Right ventricle myocardium superior (tissue), 1 donor: ENCODE measurements around the gene R3HDM1. TPM values are rescaled to one million over a fixed set of nuclear protein-coding genes. Genes with fewer than 3 reads are reported as not detected.
"Not testable (repeated sequence)": the region's sequence is repeated elsewhere in the genome, so short reads cannot be mapped to it uniquely, and the experiment has no call there.

ENCODE experiments used
- ATAC-seq: fragments of 200-7000 bp; cut with Tn5 transposase; one replicate; pipeline ENCODE4 v1.9.1; 2020; ENCODE audit warnings: mild to moderate bottlenecking; ENCODE audit not compliant: poor library complexity
- DNase-seq: peaks from one replicate; pipeline ENCODE4 v3.0.0-alpha.2; 2020
- intact Hi-C: fragments of 100-400 bp; cut with DNase I; formaldehyde crosslinking; loops from one replicate; pipeline ENCODE4 v1.11.2; 2022
- total RNA-seq: library from RNA; stranded (reverse); fragmentation: NEBNext Ultra II Directional; extraction: Animal tissue kit (Norgen Biotek cat#: 25700); gene quantifications from one replicate; pipeline ENCODE4 v1.2.1, GENCODE V29; 2021
- donor health status: DM: no; HTN: yes; CAD: no; lungs with severe emphysema.

R3HDM1 gene
- total RNA-seq, 1 donor from 2014 or later: 12.5 TPM

DNA sequence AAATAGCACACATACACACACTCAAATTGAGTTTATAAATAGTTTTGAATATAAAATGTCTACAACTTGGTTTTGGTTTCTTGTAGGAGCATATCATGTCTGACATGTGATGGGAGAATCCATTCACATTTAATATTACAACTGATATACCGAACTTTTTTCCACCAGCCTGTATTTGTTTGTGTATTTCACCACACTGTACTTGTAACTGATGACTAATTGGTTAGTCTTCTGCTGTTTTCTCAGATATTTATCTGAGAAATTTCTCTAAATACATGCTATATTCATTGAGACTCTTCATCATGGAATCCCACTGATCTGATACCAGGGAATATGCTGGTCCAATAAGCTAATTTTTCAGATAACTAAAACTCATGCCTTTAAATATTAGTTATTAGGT lies 154.1 kb downstream of the R3HDM1 start:
- ATAC-seq: no peak
- intact Hi-C loops: no loop called here
- DNase-seq: no peak

DNA sequence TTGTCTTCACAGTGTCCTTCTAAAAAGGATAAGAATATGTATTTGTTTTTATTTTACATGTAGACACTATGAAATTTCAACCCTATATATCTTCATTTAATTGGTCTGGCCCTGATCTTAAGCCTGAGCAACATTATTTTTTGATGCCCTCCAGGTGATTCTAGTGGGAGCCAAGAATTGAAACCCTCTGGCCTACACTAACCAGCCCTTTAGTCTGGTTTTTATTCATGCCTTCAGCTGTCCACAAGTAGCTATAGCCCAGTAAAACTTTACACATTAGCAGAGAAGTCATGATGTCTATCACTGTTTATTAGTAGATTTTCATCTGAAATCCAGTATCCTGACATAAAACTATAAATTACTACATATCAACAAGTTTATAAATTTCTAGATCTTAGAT lies 157.7 kb downstream of the R3HDM1 start:
- intact Hi-C loops: no loop called here
- ATAC-seq: no peak
- no peak for DNase-seq

DNA sequence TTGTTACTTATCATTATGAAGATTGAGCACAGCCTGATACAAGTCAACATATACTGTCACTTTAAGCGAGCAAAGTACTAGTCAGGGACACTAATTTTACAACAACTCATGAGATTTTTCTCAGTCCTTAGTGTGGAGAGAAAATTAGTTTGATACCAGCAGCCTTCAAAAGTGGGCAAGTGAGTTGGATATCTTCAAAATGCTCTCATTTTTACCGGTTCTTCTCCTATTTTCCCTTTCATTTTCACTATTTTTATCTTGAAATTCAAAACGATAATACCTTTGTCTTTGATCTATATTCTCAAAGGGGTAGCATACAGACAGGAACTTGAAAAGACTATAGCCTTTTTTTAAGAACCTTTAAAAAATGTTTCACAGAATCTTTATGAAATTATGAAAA lies 158.4 kb downstream of the R3HDM1 start:
- DNase-seq (no peak), ATAC-seq (no peak)
- intact Hi-C loops: no loop called here

DNA sequence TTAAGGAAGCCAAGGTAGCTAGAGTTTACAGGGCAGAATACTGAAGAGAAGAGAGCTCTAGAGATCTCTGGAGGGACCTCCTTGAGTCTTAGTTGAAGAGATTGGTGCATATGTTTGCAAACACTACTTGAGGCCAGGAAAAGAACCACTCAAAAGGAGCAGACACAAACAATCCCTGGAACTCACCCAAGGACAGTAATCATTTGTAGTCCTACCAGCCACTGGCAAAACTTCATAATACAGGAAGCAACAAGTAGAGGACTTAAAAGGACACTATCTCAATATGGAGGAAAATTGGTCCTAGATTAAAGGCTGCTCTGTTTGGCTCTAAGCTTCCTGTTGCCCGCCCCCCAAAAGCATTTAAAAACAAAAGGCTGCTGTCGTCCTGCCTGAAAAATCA lies 163.4 kb downstream of the R3HDM1 start:
- intact Hi-C loops: no loop called here
- DNase-seq: no peak
- ATAC-seq: peak; percentile 48

DNA sequence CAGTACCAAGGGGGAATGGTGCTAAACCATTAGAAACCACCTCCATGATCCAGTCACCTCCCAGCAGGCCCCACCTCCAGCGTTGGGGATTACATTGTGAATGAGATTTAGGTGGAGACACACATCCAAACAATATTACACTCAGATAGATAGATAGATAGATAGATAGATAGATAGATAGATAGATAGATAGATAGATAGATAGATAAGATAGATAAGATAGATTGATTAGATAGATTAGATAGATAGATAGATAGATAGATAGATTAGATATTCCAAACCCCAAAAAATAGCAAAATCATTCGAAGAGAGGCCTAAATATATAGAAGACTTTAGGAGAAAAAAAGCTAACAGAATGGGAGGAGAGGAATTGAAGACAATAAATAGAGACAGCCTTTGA lies 167.6 kb downstream of the R3HDM1 start:
- intact Hi-C loops: no loop called here
- ATAC-seq (no peak), DNase-seq (no peak)

DNA sequence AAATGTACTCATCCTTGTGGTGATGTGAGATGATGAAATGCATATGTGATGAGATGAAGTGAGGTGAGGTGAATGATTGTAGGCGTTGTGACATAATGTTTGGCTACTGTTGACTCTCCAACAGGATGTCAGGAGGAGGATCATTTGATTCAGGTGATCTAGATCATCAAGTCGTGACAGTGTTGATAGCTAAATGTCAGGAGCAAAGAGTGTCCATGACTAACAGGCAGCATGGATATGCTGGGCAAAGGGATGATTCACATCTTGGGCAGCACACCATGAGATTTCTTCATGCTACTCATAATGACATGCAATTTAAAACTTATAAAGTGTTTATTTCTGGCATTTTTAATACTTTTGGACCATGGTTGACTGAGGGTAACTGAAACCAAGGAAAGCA lies 170.2 kb downstream of the R3HDM1 start:
- DNase-seq (no peak), ATAC-seq (no peak)
- intact Hi-C loops: no loop called here

DNA sequence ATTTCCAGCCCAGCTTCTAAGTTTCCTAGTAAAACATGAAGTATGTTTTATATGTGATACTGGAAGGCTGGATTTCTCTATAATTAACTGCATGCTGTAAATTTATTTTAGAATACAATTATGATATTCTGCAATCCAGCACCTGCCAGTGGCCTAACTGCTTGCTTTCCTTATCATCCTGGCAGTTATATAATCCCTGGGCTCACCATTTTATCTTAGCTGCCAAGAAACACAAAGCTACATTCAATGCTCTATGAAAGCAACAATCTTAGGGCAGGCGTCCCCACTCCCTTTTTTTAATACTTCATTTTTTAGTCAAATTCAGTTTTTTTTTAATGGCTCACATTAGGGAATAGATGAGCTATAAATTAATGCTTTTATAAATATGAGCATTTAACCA lies 172.0 kb downstream of the R3HDM1 start:
- ATAC-seq: peak; percentile 55
- DNase-seq: no peak
- intact Hi-C loops: no loop called here

DNA sequence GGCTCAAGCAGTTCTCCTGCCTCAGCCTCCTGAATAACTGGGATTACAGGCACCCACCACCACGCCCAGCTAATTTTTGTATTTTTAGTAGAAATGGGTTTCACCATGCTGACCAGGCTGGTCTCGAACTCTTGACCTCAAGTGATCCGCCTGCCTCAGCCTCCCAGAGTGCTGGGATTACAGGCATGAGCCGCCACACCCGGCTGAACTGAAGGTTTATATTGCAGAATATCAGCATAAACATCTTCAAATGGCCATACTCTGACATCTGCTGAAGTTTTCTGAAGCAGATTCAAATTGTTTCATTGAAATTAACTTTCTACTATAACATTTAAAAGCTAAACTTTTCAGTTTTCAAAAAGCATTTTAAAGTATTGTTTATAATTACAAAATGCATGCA lies 172.8 kb downstream of the R3HDM1 start:
- DNase-seq, intact Hi-C loops, ATAC-seq: not testable (repeated sequence)

DNA sequence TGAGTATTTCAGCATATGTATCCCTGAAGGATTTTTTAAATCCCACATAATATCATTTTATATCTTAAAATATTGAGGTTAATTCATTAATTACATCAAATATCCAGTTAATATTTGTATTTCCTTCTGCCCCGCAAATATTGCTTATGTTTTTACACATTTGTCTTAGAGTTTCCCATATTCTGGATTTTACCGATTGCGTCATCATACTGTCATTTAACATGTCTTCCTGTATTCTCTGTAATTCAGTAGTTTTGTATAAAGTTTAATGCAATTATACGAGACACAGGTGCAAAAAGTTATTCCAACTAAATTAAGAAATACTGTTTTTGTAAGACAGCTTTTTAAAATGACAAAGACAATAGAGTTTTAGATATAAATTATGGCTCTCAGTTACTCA lies 176.9 kb downstream of the R3HDM1 start:
- ATAC-seq (no peak), DNase-seq (no peak)
- intact Hi-C loops: no loop called here

DNA sequence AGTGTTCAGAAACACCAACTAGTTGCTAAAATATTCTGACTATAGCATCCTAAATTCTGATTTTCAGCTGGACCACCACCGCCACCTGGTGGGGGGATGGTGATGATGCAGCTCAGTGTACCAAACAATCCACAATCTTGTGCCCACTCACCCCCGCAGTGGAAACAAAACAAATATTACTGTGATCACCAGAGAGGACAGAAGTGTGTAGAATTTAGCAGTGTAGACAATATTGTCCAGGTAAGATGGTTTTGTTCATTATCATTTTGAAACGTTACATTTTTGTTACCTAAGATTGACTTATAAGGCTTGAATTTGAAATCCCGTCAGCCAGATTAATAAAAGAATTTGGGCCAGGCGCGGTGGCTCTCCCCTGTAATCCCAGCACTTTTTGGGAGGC lies 178.7 kb downstream of the R3HDM1 start:
- intact Hi-C loops: loop anchor here (5.0 kb wide), 1 partner anchor 708 kb away; no protein-coding TSS in a partner anchor
- peak; percentile 61 for DNase-seq
- no peak for ATAC-seq

DNA sequence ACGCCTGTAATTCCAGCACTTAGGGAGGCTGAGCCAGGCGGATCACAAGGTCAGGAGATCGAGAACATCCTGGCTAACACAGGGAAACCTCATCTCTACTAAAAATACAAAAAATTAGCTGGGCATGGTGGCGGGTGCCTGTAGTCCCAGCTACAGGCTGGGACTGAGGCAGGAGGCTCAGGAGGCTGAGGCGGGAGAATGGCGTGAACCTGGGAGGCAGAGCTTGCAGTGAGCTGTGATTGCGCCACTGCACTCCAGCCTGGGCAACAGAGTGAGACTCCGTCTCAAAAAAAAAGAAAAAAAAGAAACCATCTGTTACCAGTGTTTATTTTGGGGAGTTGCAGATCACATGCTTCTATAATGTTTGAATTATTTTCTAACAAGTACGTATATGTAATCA lies 183.8 kb downstream of the R3HDM1 start:
- intact Hi-C loops, DNase-seq, ATAC-seq: not testable (repeated sequence)

DNA sequence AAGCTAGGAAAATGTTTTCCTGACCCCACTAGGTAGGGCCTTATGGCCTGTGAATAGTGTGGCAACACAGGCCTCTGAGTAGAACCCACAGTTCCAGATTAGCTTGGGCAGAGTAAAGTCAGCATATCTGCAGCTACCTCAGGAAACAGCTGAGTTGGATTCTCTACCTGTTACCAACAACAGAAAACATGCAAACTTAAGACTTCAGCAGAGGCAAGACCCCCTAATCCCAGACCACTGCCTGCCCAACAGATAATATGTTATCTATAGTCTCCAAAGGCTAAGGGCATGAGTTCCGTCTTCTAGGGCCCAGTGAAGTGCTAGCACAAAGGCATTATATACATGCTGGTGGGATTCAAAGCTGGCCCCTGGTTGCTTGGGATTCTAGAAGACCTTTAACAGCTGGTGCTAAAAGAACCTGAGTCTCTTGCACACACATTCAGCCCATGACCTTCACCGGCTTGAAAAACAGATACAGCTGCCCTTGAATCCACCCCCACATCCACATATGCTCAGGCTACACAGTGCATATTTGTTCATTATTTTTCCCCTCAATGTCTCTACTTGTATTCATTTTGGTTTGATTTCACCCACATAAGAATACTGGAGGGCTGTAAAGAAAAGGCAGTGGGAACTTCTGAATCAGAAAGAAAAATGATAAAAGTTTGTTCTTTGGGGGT lies 196.9 kb downstream of the R3HDM1 start:
- DNase-seq: no peak
- intact Hi-C loops: no loop called here
- ATAC-seq: no peak

DNA sequence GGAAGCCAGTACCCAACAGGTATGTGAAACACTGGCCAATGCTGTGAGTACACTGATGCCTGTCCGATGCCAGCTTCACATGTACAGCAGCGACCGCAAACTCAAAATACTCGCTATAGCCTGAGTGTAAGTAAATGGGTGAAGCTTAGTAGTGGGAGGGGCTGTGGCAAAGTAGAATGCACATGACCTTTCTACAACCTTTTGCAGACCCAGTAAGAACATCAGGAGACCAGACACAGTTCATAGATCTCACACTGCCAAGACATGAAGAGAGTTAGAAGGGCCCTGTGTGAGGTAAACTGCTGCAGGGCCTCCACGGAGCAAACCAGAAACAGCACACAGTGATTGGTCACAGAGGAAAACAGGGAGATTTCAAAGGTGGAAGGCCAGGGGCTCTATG lies 201.3 kb downstream of the R3HDM1 start:
- ATAC-seq: no peak
- intact Hi-C loops: no loop called here
- DNase-seq: no peak

DNA sequence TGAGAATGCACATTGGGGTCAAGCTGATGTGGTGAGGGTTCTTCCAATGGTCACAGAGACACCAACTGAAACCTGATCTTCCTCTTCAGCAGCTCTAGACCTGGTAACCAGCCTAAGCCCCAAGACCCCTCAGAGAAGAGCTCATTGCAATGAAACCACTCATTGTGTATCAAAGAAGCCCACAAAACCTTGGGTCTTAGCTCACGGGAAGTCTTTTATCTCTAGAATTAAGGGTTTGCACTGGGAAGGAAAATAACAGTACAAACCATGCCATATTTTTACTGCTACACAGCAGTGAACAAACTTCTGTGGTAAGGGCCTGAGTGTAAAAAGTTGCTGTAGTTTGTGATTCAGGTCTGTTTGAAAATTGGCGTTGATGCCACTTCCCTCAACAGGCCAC lies 201.8 kb downstream of the R3HDM1 start:
- DNase-seq (no peak), ATAC-seq (no peak)
- intact Hi-C loops: no loop called here

DNA sequence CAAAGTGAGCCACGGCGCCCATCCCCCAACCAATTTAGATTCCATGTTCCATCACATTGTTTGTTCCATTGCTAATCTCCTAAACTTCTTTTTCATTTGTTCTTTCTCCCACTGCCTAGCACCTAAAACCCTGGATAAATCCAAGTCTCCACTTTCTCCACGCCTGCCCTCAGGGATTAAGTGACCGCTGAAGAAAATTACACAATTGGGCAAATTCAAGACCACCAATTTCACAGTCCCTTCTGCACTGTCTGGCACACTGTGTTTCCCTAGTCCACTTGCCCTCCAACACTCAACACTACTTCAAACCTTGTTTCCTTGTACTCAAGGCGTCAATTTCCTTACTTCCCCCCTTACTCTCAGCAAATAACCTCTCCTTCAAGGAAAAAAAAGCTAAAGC lies 205.3 kb downstream of the R3HDM1 start:
- intact Hi-C loops: no loop called here

DNA sequence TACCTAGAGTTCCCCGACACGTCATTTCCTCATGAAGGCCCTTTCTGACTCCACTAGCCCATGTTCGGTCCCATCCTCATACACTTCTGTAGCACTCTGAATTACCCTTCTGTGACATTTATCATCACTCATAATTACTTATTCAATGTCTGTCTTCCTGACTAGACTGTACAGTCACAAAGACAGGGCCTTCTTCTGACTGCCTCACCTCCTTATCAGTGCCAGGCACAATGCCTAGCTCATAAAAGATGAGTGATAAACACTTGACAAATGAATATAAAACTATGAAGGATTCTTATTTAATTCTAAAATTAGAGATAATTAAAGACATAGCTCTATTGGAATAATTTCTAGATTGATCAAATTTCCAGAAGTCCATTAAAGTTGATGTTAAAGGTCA lies 208.9 kb downstream of the R3HDM1 start:
- ATAC-seq (no peak), DNase-seq (no peak)
- intact Hi-C loops: loop anchor here (5.0 kb wide), 1 partner anchor 208 kb away; the partner anchor contains the start of genes R3HDM1 and ZRANB3

More for the DNA sequence above, 205.3 kb downstream of the R3HDM1 start:
- DNase-seq (no peak), ATAC-seq (no peak)

DNA sequence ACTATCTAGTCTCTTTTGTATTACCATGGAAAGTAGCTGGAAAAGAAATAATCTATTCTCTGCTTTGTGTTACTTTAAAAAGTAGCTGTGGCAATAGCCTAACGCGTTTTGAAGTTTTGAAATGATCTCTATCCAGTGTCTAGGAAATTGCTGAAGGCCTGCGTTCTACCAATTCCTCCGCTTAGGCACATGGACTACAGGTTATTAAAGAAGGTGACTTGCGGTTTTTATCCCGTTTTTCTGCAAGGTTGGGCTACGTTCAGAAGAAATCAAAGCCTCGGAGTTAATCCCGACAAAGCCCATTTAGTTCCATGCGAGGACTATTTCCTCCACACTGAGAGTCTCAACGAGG lies 209.7 kb downstream of the R3HDM1 start:
- ATAC-seq (no peak), DNase-seq (no peak)
- intact Hi-C loops: loop anchor here (5.0 kb wide), 1 partner anchor 209 kb away; the partner anchor contains the start of genes R3HDM1 and ZRANB3

DNA sequence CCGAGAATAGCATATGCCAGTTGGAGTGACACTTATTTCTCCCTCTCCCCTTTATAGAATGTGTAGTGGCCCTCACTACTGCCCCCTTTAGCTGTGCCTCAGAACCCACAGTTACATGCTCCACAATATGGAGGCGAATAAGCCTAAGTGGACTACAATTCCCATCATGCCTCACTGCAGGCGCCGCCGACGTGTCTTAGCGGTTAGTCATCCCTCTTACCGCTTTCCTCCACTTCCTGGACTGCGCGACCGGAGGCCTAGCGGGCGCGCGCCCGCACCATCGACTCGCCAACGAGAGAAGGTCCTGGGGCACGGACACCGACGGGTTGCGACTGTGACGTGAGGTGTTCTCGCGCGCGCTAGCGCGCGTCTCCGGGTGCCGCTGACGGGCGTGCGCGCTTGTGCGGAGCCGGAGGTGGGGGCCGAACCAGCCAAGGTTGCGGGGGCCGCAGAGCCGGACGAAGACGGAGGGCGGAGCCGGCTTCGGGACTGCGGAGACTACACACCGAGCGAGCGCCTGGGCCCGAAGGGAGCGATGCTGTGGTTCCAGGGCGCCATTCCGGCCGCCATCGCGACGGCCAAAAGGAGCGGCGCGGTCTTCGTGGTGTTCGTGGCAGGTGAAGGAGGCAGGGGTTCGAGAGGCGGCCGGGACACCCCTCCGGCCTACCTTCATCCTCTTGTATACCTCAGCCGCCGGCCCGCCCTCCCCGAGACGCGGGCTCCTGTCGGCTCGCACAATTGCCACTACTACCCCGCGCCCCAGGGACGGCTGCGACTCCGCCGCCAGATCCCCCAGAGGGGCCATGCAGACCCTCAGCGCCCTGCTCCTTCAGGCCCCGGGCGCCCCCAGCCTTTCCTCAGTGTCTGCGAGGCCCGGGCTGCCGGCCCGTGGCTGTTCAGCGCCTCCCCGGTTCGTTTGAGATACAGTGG lies 210.4 kb downstream of the R3HDM1 start, which contains the start of gene UBXN4:
Gene UBXN4 (plus strand): TSS at position 461 of the 930 bp plus-strand sequence. CDS start 75 bp downstream, at position 536.
- ATAC-seq: peak; percentile 97
- intact Hi-C loops: loop anchor here (5.0 kb wide), 1 partner anchor 209 kb away; the partner anchor contains the start of genes R3HDM1 and ZRANB3

DNA sequence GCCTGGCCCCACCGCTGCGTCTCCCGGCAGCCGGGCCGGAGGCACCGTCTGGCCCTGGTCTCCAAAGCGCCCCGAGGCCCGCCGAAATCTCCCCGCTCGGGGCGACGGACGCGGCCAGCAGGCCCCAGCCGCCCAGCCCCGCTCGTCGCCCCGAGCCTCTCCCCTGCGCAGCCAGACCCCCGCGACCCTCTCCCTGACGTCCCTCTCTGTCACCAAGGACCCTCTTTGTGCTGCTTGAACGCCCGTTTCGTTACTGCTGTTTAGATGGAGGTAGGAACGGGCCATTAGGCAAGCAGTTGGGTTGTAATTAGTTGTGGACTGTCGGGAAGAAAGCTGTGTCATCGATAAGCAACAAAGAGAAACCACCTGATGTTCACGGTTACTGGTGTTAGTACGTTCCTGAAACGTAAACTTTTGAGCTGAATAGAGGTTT lies 211.1 kb downstream of the R3HDM1 start:
- DNase-seq: no peak
- ATAC-seq: peak; percentile 63
- intact Hi-C loops: loop anchor here (5.0 kb wide), 1 partner anchor 210 kb away; the partner anchor contains the start of genes R3HDM1 and ZRANB3

More for the DNA sequence above, 210.4 kb downstream of the R3HDM1 start, which contains the start of gene UBXN4:
- peak; percentile 98 for DNase-seq
